WTC11 (cell line): ENCODE data around the gene DBI.

Experiments used
- ATF1 ChIP-seq: sonication (generic); formaldehyde crosslinking; IDR thresholded peaks from 2 replicates; pipeline ENCODE4 v1.8.1; 2023; ENCODE audit warnings: mild to moderate bottlenecking, moderate library complexity, missing genetic modification reagents
- CBFB ChIP-seq: sonication (generic); formaldehyde crosslinking; IDR thresholded peaks from 2 replicates; pipeline ENCODE4 v1.8.1; 2022; ENCODE audit warnings: mild to moderate bottlenecking, low read depth, missing genetic modification reagents
- CREM ChIP-seq: sonication (generic); formaldehyde crosslinking; IDR thresholded peaks from 2 replicates; pipeline ENCODE4 v1.8.1; 2022; ENCODE audit warnings: mild to moderate bottlenecking, missing genetic modification reagents, moderate library complexity
- ESRRA ChIP-seq: sonication (generic); formaldehyde crosslinking; IDR thresholded peaks from 2 replicates; pipeline ENCODE4 v1.8.1; 2022; ENCODE audit warnings: mild to moderate bottlenecking, missing genetic modification reagents, borderline replicate concordance
- GABPB1 ChIP-seq: sonication (generic); formaldehyde crosslinking; IDR thresholded peaks from 2 replicates; pipeline ENCODE4 v1.8.1; 2023; ENCODE audit warnings: mild to moderate bottlenecking, missing genetic modification reagents
- NR2C2 ChIP-seq: sonication (generic); formaldehyde crosslinking; IDR thresholded peaks from 2 replicates; pipeline ENCODE4 v1.8.0; 2022; ENCODE audit warnings: mild to moderate bottlenecking, missing genetic modification reagents
- SMAD3 ChIP-seq: sonication (generic); formaldehyde crosslinking; IDR thresholded peaks from 2 replicates; pipeline ENCODE4 v1.8.0; 2022; ENCODE audit warnings: missing genetic modification reagents, mild to moderate bottlenecking, borderline replicate concordance
- ZNF138 ChIP-seq: sonication (generic); formaldehyde crosslinking; conservative IDR thresholded peaks from 2 replicates; pipeline ENCODE4 v1.8.1; 2022; ENCODE audit warnings: mild to moderate bottlenecking, moderate library complexity, missing genetic modification reagents
- TF ChIP-seq, protein P1 (sequence below): fragments of 200-600 bp; IDR thresholded peaks from 2 replicates; pipeline ENCODE4 v1.8.0; 2022; ENCODE audit warnings: antibody characterized with exemption
- TF ChIP-seq, protein P2 (sequence below): sonication (generic); formaldehyde crosslinking; IDR thresholded peaks from 2 replicates; pipeline ENCODE4 v1.8.1; 2023; ENCODE audit warnings: mild to moderate bottlenecking, moderate library complexity, missing genetic modification reagents
- TF ChIP-seq, protein P3 (sequence below): sonication (generic); formaldehyde crosslinking; IDR thresholded peaks from 2 replicates; pipeline ENCODE4 v1.8.0; 2022; ENCODE audit warnings: missing genetic modification reagents
- TF ChIP-seq, protein P4 (sequence below): sonication (generic); formaldehyde crosslinking; IDR thresholded peaks from 2 replicates; pipeline ENCODE4 v1.8.1; 2022; ENCODE audit warnings: low read depth, missing genetic modification reagents, borderline replicate concordance
- TF ChIP-seq, protein P5 (sequence below): sonication (generic); formaldehyde crosslinking; IDR thresholded peaks from 2 replicates; pipeline ENCODE4 v1.8.0; 2023; ENCODE audit warnings: missing genetic modification reagents, mild to moderate bottlenecking, borderline replicate concordance

DNA sequence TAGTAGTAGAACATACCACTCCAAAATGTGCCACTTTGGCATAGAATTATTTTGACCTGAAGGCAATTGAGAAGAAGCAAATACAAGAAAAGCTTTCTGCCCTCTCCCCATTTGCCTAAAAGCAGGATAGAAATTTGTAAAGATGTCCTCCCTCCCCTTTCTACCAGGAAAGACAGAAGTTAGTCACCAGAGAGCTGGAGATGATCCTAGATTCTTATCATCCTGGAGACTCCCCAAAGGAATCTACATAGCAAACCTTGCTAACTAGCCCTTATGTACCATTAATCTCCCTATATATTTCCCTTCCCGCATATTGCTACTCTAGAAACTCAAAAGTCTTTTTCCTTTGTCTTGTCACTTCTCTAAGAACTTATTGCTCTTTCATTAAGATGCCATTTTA, 52.3 kb downstream of the DBI start:
- TF ChIP-seq, protein P1, sequence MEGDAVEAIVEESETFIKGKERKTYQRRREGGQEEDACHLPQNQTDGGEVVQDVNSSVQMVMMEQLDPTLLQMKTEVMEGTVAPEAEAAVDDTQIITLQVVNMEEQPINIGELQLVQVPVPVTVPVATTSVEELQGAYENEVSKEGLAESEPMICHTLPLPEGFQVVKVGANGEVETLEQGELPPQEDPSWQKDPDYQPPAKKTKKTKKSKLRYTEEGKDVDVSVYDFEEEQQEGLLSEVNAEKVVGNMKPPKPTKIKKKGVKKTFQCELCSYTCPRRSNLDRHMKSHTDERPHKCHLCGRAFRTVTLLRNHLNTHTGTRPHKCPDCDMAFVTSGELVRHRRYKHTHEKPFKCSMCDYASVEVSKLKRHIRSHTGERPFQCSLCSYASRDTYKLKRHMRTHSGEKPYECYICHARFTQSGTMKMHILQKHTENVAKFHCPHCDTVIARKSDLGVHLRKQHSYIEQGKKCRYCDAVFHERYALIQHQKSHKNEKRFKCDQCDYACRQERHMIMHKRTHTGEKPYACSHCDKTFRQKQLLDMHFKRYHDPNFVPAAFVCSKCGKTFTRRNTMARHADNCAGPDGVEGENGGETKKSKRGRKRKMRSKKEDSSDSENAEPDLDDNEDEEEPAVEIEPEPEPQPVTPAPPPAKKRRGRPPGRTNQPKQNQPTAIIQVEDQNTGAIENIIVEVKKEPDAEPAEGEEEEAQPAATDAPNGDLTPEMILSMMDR = no peak
- TF ChIP-seq GABPB1 (no peak), NR2C2 (CRISPR knock-in tag) (no peak), SMAD3 (CRISPR knock-in tag) (no peak), ZNF138 (CRISPR knock-in tag) (no peak), CBFB (CRISPR knock-in tag) (no peak), CREM (CRISPR knock-in tag) (no peak), ATF1 (CRISPR knock-in tag) (no peak), ESRRA (no peak)
- TF ChIP-seq, protein P2, sequence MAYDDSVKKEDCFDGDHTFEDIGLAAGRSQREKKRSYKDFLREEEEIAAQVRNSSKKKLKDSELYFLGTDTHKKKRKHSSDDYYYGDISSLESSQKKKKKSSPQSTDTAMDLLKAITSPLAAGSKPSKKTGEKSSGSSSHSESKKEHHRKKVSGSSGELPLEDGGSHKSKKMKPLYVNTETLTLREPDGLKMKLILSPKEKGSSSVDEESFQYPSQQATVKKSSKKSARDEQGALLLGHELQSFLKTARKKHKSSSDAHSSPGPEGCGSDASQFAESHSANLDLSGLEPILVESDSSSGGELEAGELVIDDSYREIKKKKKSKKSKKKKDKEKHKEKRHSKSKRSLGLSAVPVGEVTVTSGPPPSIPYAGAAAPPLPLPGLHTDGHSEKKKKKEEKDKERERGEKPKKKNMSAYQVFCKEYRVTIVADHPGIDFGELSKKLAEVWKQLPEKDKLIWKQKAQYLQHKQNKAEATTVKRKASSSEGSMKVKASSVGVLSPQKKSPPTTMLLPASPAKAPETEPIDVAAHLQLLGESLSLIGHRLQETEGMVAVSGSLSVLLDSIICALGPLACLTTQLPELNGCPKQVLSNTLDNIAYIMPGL = no peak
- TF ChIP-seq, protein P3, sequence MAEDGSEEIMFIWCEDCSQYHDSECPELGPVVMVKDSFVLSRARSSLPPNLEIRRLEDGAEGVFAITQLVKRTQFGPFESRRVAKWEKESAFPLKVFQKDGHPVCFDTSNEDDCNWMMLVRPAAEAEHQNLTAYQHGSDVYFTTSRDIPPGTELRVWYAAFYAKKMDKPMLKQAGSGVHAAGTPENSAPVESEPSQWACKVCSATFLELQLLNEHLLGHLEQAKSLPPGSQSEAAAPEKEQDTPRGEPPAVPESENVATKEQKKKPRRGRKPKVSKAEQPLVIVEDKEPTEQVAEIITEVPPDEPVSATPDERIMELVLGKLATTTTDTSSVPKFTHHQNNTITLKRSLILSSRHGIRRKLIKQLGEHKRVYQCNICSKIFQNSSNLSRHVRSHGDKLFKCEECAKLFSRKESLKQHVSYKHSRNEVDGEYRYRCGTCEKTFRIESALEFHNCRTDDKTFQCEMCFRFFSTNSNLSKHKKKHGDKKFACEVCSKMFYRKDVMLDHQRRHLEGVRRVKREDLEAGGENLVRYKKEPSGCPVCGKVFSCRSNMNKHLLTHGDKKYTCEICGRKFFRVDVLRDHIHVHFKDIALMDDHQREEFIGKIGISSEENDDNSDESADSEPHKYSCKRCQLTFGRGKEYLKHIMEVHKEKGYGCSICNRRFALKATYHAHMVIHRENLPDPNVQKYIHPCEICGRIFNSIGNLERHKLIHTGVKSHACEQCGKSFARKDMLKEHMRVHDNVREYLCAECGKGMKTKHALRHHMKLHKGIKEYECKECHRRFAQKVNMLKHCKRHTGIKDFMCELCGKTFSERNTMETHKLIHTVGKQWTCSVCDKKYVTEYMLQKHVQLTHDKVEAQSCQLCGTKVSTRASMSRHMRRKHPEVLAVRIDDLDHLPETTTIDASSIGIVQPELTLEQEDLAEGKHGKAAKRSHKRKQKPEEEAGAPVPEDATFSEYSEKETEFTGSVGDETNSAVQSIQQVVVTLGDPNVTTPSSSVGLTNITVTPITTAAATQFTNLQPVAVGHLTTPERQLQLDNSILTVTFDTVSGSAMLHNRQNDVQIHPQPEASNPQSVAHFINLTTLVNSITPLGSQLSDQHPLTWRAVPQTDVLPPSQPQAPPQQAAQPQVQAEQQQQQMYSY = no peak
- TF ChIP-seq, protein P4, sequence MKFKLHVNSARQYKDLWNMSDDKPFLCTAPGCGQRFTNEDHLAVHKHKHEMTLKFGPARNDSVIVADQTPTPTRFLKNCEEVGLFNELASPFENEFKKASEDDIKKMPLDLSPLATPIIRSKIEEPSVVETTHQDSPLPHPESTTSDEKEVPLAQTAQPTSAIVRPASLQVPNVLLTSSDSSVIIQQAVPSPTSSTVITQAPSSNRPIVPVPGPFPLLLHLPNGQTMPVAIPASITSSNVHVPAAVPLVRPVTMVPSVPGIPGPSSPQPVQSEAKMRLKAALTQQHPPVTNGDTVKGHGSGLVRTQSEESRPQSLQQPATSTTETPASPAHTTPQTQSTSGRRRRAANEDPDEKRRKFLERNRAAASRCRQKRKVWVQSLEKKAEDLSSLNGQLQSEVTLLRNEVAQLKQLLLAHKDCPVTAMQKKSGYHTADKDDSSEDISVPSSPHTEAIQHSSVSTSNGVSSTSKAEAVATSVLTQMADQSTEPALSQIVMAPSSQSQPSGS (CRISPR knock-in tag) = no peak
- TF ChIP-seq, protein P5, sequence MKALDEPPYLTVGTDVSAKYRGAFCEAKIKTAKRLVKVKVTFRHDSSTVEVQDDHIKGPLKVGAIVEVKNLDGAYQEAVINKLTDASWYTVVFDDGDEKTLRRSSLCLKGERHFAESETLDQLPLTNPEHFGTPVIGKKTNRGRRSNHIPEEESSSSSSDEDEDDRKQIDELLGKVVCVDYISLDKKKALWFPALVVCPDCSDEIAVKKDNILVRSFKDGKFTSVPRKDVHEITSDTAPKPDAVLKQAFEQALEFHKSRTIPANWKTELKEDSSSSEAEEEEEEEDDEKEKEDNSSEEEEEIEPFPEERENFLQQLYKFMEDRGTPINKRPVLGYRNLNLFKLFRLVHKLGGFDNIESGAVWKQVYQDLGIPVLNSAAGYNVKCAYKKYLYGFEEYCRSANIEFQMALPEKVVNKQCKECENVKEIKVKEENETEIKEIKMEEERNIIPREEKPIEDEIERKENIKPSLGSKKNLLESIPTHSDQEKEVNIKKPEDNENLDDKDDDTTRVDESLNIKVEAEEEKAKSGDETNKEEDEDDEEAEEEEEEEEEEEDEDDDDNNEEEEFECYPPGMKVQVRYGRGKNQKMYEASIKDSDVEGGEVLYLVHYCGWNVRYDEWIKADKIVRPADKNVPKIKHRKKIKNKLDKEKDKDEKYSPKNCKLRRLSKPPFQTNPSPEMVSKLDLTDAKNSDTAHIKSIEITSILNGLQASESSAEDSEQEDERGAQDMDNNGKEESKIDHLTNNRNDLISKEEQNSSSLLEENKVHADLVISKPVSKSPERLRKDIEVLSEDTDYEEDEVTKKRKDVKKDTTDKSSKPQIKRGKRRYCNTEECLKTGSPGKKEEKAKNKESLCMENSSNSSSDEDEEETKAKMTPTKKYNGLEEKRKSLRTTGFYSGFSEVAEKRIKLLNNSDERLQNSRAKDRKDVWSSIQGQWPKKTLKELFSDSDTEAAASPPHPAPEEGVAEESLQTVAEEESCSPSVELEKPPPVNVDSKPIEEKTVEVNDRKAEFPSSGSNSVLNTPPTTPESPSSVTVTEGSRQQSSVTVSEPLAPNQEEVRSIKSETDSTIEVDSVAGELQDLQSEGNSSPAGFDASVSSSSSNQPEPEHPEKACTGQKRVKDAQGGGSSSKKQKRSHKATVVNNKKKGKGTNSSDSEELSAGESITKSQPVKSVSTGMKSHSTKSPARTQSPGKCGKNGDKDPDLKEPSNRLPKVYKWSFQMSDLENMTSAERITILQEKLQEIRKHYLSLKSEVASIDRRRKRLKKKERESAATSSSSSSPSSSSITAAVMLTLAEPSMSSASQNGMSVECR (CRISPR knock-in tag) = no peak
